HG03139 (cell line): ENCODE measurements around the gene FAM76B.
"Not testable (repeated sequence)": the region's sequence is repeated elsewhere in the genome, so short reads cannot be mapped to it uniquely, and the experiment has no call there.

Source experiments
- ATAC-seq: cut with Tn5 transposase; IDR thresholded peaks from one replicate; pipeline ENCODE4 v1.9.1; 2021; ENCODE audit not compliant: unreplicated experiment

The FAM76B gene

DNA sequence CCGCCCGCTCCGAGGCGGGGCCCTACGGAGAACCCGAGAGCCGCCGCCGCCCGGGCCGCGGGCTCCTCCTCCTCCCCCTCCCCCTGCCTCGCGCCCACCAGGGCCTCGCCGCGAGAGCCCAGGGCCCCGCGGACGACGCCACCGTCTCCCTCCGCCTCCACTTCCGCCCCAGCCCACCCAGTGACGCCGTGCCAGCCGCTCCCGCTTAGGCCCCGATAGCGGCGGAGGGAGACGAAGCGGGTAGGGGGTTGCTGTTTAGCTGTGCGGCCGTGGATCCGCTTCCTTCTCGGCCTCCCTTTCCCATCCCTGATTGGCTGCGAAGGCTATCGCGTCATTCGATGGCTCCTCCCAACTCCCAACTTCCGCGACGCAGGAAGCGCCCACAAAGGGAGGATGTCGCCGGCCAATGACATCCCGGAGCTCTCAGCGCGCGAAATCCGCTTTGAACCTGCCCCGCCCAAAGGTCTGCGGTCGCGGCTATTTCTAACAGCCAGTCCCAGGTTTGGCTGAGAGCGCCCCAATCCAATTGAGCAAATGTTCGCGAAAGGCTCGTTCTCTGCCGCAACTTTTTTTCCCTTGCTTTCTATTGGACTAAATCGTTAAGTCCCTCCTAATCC lies at the start of gene FAM76B:
FAM76B (minus strand) TSS at position 277 of the 617 bp plus-strand sequence. CDS start 304 bp downstream, outside the sequence.
- peak; percentile 65 for ATAC-seq

DNA sequence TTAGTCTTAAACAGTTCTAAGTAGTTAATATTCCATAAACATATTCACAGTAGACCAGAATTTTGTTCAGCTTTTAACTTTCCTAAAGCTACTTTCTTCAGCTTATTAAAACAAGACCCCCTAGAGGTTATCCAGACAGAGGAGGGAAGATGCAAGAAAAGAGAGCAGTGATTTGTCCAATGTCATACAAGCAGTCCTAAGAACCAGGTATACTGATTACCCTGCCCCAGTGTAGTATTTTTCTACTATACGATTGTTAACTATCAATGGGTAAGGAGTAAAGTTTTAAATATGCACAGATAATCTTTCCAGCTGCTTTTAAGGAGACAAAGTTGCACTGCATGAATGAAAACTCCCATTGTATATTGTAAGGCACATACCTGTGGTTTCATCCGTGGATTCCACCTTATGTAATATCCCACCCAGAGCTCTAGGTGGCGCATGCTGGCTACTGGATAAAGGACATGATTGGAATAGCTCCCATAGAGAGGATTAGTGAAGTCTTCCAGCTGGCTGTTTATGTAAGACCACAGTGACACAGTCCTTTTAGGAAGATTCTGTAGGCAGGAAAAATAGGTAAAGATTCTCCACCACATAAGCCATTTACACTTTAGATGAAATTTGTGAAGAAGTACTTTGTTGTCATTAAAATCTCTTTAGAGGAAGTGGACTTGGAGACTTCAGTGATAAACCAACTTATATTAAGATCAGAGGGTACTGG lies 46.3 kb upstream of the FAM76B start:
- ATAC-seq: peak; percentile 81

DNA sequence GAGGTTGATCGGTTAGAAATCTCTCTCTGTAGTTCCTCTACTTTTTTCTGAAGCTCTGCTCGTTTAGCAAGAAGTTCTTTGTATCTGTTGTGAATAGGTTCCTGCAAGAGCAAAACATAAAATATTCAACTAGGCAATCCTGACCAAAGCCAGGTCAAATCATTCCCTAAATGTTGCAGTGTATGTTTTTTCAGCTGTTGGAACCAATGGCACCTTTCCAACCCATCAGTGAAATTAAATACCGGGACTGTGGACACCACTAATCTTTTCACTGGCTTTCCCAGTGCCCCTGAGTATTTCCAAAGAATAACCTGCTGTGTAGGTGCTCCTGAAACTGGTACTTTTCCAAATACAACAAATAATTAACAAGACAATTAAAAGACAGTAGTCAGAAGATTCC lies 45.8 kb upstream of the FAM76B start:
- ATAC-seq: no peak

DNA sequence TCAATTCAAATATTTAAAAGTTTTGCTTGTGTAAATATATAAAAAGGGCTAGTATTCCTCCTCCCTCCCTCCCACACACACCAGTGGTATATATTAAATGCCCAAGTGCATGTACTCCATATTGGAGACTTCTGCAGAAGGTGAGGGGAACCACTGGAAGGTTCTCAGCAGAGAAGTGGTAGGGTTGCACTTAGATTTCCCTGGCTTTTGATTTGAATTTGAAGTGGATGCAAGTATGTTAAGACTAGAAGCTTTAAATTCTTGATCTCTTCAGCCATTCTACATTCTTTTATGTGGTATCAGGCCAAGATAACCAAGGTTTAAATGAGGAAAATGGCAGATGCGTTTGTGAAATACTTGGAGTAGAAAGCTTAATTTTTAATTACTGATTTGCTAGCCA lies 43.8 kb upstream of the FAM76B start:
- no peak for ATAC-seq

DNA sequence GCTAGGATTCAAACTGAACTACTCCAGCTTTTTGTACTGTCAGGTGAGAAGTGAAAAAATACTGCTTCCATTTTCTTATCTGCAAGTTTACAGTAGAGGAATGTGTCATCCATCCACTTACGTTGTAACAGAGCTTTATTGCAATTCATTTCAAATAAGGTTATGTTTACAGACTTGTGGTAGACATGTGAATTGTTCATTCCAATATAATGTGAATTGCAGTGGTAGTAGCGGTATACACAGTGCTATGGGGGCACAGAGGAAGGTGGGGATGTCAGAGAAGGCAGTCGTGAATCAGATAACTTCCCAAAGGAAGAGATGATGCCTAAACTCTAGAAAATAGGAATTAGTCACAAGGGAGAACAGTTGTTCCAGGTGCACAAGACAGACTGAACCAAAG lies 43.2 kb upstream of the FAM76B start:
- no peak for ATAC-seq

- ATAC-seq: no peak
Measured at GRCh38 chr11:95831198-95831883, 41.8 kb upstream of the FAM76B start.

DNA sequence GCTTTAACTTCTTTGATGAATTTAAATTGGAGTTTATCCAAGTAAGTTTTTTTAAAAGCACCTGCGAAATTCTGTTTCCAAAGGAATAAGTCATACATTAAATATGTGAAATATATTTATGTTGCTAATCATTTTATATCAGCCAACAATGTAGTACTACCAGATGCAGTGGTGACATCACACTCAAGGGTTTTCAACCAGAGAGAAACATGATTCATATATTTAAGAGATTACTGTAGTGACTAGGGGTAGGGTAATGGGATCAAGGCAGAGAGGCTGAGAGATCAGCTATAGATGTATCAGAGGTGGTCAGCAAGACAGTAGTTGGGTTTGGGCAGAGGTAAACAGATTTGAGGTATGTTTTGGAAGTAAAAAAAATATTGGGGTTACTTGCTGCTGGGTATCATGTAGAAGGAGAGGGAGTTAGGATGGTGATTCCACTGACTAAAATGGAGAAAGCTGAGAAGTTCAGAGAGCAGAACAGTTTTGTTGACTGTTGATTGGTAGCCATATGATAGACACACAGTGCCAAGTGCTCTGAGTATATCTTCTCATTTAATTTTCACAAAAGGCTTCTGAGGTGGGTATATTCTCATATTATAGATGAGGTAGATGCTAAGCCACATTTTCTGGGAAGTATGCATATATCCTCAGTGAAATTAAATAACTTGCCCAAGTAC lies 40.1 kb upstream of the FAM76B start:
- ATAC-seq: no peak

DNA sequence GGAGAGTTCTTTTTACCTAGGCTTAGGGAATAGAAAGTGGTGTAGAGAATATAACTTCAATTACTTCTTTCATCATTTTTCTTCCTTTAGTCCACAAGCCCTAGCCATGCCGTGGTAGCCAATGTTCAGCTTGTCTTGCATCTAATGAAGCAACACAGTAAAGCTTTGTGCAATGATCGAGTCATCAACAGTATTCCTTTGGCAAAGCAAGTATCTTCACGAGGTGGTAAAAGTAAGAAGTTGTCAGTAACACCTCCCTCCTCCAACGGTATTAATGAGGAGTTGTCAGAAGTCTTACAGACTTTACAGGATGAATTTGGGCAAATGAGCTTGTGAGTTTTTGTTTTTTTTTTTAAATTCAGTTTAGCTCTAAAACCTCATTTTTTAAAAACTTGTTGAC lies 38.1 kb upstream of the FAM76B start:
- no peak for ATAC-seq

GRCh38 chr11:95821640-95822039 lies 32.1 kb upstream of the FAM76B start:
- ATAC-seq: no peak

- no peak for ATAC-seq
Measured at GRCh38 chr11:95816037-95816436, 26.5 kb upstream of the FAM76B start.

GRCh38 chr11:95811052-95811451 lies 21.5 kb upstream of the FAM76B start:
- not testable (repeated sequence) for ATAC-seq

- ATAC-seq: not testable (repeated sequence)
Measured at GRCh38 chr11:95806464-95806863, 16.9 kb upstream of the FAM76B start.

- no peak for ATAC-seq
Measured at GRCh38 chr11:95805869-95806268, 16.3 kb upstream of the FAM76B start.

DNA sequence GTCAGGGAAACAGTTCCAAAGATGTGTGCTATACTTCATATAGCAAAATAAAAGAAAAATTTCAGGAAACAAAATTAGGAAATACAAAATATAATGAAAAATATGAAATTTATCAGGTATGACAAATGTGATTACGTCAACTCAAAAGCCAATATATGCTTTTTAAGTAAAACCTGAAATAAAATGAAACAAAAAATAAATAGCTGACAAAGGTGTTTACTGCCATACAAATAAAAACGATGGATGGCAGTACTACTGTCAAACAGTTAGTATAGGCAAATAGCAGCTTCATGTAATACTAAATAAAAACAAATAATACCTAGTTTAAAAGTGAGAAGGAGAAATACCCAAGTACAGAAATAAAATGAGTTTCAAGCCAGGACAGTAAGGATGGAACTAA lies 14.4 kb upstream of the FAM76B start:
- no peak for ATAC-seq

GRCh38 chr11:95802806-95803205 lies 13.2 kb upstream of the FAM76B start:
- no peak for ATAC-seq

- no peak for ATAC-seq
Measured at GRCh38 chr11:95800438-95800837, 10.9 kb upstream of the FAM76B start.

DNA sequence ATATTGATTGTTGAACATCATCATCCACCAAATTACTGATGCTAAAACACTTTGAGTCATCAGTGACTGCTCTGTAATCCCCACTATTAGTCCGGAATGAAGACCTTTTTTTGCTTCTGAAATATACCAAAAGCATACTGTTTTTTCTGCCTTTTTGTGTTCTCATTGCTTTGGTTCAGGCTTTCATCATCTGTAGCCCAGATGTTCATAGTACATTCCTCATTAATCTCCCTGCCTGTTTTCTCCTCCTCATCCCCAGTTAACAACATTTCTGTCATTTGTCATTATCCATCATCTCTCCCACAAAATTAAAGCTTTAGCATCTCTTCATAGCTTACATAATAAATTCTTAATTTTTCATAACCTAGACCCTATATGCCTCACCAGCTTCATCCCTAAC lies 10.0 kb upstream of the FAM76B start:
- ATAC-seq: no peak

DNA sequence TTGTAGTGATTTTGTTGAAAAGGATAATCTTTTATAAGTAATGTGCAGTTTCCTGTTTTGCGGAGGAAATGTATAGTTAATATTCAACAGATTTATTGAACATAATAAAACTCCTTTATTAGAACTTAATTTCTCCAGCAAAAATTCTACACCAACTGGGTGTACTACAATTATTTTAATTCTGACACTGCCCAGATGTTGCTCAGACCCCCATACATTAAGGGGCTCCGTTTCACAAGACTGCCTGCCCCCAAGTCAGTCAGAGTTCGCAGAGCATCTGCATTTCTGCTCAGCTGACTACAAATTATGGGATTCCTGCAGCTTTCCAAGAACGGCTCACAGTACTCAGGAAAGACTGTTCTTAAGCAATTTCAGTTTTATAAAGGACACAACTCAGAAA lies 6.9 kb upstream of the FAM76B start:
- ATAC-seq: no peak

DNA sequence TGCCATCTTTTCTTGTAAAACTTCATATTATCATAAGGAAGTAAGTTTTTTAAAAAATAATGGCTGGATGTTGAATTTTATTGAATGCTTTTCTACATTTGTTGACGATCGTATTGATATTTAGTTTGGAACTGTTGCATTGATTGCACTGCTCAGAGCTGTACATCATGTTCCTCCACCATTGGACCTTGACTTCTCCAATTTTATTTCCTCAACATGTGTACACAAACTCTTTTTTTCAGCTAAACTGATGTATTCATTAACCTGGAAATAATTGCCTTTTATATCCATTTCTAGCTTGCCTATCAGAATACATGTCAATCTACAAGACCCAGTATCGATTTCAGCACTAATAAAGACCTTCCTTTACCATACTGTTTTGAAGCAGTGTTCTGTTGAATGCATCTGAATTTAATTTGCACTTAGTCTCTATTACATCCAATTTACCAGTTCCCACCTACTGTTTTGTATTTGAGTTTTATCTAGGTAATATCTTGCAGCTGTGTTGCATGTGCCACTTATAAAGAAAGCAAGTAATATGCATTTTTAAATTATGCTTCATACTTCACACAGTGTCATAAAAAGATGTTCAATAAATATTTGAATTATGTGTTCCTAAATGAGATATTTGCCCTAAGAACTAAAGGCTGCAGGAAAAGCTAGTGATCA lies 6.2 kb upstream of the FAM76B start:
- no peak for ATAC-seq

DNA sequence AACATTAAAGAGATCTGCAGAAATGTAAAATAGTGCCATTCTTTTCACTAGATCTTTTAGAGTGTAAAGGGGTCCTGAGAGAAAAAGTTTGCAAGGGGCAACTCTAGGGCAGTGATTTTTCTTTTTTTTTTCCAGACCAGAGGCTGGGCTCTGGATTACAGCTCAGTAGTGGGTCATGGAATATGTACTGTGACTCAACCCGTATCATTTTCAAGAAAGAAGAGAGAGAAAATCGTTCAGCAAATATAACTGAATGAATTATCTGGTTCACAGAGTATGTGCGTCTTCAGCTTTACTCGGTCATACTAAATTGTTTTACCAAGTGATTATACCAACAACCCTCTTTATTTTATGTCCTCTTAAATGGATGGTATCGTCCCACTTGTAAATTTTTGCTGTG lies 4.5 kb upstream of the FAM76B start:
- no peak for ATAC-seq

DNA sequence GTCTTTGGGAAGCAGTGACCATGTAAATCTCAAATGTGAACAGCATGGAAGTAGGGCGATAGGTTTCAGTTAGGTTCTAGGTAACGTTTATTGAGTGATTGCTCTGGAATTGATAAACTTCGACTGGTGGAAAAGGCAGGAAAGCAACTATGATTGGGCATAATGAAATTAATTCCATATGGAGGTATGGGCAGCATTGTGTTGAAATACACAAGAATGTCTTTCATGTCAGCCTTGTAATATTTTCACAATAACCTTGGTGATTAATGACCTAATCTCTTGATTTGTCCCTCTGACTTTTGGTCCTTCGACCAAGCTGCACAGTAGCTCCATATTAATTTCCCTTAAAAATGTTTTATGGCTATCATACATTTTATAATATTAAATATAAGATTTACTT lies 3.5 kb upstream of the FAM76B start:
- no peak for ATAC-seq
